ENCODE measurements around the gene MAPK14.
"Not testable (repeated sequence)": the region's sequence is repeated elsewhere in the genome, so short reads cannot be mapped to it uniquely, and the experiment has no call there.

MAPK14 gene

GRCh38 chr6:36070252-36070651 lies 42.6 kb downstream of the MAPK14 start:
- no peak for DNase-seq

- DNase-seq: no peak
Measured at GRCh38 chr6:36071281-36071680, 43.7 kb downstream of the MAPK14 start.

DNA sequence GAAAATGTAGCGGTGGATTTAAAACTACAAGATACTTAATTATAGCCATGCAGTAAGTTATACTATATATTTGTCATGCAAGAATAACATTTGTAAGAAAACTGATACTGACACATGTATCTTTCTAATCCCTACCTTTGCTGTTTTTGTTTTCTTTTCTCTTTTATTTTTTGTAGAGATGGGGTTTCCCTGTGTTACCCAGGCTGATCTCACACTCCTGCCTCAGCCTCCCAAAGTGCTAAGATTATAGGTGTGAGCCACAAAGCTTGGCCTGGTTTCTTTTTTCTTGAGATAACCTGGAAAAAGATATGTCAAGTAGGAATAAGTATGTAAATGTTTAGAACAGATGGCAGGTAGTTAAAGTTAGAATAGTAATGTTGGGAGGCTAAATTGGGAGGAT lies 44.1 kb downstream of the MAPK14 start:
- no peak for DNase-seq

- DNase-seq: no peak
Measured at GRCh38 chr6:36072681-36073080, 45.1 kb downstream of the MAPK14 start.

DNA sequence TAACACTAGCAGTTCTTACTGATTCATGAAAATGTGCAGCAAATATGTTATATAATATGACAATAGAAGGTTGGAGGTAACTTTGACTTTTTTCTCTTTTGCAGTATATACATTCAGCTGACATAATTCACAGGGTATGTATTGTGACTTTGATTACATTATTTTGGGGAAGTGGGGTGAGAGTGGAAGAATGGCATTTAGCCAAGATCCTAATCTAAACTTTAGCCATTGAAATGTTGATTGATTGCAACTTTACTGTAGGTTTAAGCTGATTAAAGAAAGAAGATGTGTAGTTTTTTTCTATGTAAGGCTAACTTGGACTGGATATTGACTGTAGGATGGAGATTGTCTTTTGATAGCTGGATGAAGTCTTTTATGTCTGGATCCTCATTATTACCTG lies 46.0 kb downstream of the MAPK14 start:
- DNase-seq: no peak

- peak; percentile 62 for DNase-seq
Measured at GRCh38 chr6:36075656-36076055, 48.0 kb downstream of the MAPK14 start.

DNA sequence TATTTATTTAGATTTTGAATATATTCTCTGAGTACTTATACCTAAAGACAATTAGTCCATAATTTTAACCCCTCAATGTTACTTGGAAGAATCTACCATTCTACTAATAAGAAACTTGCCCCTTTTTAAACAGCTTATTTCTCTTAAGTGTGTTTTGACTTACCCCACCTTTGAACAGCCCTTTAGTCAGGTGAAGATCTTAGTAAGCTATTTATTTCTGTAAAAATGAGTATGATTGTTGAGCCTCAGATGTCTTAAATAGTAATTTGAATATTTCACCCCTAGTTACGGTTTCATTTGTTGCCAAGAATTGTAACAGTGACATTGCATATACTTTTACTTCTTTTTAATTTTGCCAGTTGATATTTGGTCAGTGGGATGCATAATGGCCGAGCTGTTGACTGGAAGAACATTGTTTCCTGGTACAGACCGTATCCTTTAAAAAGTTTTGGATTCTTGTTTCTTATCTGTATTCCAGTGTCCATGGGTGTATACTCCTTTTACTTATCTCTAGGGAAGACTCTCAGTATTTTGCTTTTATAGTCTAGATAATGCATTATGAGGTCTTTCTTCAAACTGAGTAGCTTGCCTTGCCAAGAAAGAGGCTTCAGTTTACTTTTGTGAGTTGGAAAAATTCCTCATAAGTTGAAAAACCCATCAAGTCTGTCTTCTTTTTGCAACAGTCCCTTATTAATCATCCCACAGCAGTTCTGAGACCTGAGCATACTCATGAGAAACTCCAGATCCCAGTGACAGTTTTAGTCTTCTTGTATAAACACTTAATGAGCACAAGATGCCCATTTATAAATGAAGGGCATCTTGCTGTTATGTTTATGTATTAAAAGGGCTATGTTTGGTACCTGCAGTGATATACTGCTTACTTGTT lies 48.8 kb downstream of the MAPK14 start:
- DNase-seq: peak; percentile 67

- no peak for DNase-seq
Measured at GRCh38 chr6:36078159-36078558, 50.6 kb downstream of the MAPK14 start.

GRCh38 chr6:36079601-36080000 lies 52.0 kb downstream of the MAPK14 start:
- no peak for DNase-seq

DNA sequence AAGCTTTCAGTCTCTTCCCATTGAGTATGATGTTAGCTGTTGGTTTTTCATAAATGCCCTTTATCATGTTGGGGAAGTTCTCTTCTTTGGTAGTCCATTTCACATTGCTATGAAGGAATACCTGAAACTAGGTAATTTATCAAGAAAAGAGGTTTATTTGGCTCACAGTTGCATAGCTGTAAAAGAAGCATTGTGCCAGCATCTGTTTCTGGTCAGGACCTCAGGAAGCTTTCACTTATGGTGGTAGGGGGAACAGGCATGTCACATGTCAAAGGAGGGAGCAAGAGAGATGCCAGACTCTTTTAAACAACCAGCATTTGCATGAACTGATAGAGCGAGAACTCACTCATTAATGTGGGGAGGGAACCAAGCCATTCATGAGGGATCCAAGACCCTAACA lies 54.7 kb downstream of the MAPK14 start:
- no peak for DNase-seq

GRCh38 chr6:36083446-36083845 lies 55.8 kb downstream of the MAPK14 start:
- no peak for DNase-seq

DNA sequence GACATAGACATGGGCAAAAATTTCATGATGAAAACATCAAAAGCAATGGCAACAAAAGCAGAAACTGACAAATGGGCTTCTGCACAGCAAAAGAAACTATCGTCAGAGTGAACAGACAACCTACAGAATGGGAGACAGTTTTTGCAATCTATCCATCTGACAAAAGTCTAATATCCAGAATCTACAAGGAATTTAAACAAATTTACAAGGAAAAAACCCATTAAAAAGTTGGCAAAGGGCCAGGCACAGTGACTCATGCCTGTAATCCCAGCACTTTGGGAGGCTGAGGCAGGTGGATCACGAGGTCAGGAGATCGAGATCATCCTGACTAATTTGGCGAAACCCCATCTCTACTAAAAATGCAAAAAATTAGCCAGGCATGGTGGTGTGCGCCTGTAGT lies 60.6 kb downstream of the MAPK14 start:
- not testable (repeated sequence) for DNase-seq

DNA sequence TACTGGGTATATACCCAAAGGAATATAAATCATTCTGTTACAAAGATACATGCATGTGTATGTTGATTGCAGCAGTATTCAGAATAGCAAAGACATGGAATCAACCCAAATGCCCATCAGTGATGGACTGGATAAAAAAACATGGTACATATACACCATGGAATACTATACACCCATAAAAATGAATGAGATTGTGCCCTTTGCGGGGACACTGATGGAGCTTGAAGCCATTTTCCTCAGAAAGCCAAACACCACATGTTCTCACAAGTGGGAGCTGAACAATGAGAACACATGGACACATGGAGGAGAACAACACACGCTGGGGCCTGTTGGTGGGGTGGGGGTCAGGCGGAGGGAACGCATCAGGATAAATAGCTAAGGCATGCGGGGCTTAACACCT lies 61.4 kb downstream of the MAPK14 start:
- no peak for DNase-seq

GRCh38 chr6:36094238-36094637 lies 66.6 kb downstream of the MAPK14 start:
- no peak for DNase-seq

DNA sequence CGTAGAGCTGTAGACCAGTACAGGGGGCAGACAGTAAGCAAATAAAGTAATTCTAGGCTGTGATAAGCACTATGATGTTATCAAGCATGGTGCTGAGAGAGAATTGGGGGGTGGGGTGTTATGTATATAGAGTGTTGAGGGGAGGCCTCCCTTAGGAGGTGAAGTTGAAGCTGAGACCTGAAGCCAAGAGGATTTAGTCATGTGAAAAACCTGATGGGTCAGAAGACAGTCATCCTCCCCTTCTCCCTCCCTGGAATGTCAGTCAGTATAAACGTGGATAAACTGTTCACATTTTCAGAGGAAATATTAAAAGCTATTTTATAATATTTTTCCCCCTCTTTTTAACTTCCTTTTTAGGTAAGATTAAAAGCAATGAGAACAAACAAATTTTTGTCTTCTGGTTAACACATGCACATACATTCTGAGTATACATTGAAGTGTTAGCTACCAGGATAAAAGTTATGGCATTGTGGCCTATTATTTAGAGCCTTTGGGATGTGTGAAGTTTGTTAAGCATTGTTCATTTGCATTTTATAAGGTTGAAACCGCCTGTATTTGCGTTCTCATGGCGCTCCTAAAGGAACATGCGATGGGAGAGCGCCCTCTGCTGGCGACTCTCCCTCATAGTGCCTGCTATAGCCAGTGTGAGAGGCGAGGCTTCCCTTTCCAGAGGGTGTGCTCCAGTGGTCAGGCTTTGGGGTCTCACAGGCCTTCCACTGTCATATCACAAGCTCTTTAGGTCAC lies 67.3 kb downstream of the MAPK14 start:
- peak; percentile 88 for DNase-seq

- DNase-seq: no peak
Measured at GRCh38 chr6:36095497-36096391, 68.1 kb downstream of the MAPK14 start.

DNA sequence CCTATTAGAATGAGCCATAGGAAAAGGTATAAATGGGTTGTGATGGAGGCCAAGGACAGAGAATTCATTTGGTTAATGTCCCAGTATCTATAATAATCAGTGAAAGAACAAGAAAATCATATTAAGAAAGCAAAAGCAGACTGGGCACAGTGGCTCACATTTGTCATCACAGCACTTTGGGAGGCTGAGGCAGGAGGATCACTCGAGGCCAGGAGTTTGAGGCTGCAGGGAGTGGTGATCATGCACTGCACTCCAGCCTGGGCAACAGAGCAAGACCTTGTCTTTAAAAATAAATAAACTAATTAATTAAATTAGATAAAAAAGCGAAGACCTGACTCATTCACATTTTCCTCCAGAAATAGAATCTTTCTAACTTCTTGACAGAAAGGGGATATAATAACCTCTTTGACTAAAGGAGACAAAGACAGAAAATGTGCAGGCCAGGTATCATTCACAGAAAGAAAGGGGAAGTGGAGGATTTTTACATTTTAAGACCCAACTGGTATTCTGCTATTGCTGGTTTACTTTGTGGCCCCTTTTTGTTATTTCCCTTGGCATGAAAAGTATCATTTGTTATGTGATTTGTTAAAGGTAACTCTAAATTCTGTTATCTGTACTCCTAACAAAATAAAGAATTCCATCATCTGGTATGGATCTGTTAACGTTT lies 70.8 kb downstream of the MAPK14 start:
- no peak for DNase-seq

GRCh38 chr6:36098920-36099647 lies 71.5 kb downstream of the MAPK14 start:
- DNase-seq: peak; percentile 85

DNA sequence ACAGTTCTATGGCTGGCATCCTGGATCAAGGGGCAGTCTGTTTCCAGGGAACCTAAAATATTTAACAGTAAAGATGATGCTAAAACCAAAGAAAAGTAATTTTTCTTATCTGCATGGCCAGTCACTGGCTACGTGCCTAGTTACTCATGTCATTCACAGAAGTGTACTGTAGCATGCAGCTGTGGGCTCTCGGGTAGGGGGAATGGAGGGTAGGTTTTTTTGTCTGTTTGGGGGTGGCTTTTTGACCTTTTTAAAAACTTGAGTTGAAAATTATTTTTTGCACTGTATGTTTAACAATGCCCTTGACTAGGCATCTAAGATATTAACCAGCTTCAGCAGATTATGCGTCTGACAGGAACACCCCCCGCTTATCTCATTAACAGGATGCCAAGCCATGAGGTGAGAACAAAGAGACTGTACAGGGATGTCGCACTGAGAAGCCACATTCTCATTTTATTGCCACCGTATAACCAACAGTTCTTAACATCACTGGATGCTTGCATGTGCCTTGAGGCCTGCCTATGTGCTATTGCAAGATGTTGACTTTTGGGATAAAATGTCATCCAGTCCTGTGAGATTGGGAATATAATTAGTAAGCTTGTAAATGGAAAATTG lies 72.4 kb downstream of the MAPK14 start:
- peak; percentile 91 for DNase-seq

DNA sequence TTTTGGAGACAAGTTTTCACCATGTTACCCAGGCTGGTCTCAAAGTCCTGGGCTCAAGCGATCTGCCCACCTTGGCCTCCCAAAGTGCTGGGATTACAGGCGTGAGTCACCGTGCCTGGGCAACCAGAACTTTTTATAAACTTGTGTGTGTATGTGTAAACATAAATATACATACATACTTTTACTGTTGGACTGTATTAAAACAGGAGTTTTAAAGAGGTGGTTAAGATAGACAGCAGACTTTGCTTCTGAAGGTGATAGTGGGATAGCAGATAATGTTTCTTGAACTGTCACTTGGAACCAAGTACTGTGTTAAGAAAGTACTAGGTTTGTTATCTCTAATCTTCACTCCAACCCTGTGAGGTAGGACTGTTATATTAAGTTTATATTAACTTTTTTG lies 74.1 kb downstream of the MAPK14 start:
- DNase-seq: peak; percentile 28

GRCh38 chr6:36102853-36103252 lies 75.2 kb downstream of the MAPK14 start:
- no peak for DNase-seq

Data from hematopoietic multipotent progenitor cell treated with erythropoietin and hydrocortisone succinate and interleukin-3 and kit ligand, for 8 days (in vitro differentiated cells).